Measurements from ENCODE around the gene ADGRG6. TPM values are rescaled to one million over a fixed set of nuclear protein-coding genes. Genes with fewer than 3 reads are reported as not detected.

The ADGRG6 gene
- total and polyA plus RNA-seq, 3 donors from 2014 or later: 5.1 to 10.6 (median 7.2) TPM

- DNase-seq: no peak
- no peak for TF ChIP-seq POLR2A (IDR thresholded peaks at IDR 0.05)
- no peak for TF ChIP-seq CTCF (IDR thresholded peaks at IDR 0.05)
- intact Hi-C loops (cut with DNase I; ENCODE audit: low total_unique reads): no loop called here
- Histone ChIP-seq H3K4me3 (no peak overlapping the region), H3K36me3 (ENCODE audit: low read depth, missing control alignments) (no peaks in the 10 kb centered on the region), H3K27ac (no peak overlapping the region), H3K4me1 (no peaks in the 10 kb centered on the region), H3K27me3 (no peaks in the 10 kb centered on the region), H3K9me3 (no peaks in the 10 kb centered on the region)
- whole genome bisulfite sequencing, 2 donors: 70 to 91% methylated on average over 1 of the region's 1 CpG
Observed at GRCh38 chr6:142318714-142319113, 16.9 kb downstream of the ADGRG6 start.

- intact Hi-C loops (cut with DNase I; ENCODE audit: low total_unique reads): no loop called here
- no peak overlapping the region for H3K4me3 ChIP-seq
- TF ChIP-seq POLR2A (IDR thresholded peaks at IDR 0.05) (no peak), CTCF (IDR thresholded peaks at IDR 0.05) (no peak)
- WGBS, 2 donors: 40 to 56% methylated on average over 3 of the region's 3 CpGs
- H3K9me3 ChIP-seq: no peaks in the 10 kb centered on the region
- no peaks in the 10 kb centered on the region for H3K36me3 ChIP-seq (ENCODE audit: low read depth, missing control alignments)
- H3K4me1 ChIP-seq: no peaks in the 10 kb centered on the region
- no peak for DNase-seq
- no peak overlapping the region for H3K27ac ChIP-seq
- H3K27me3 ChIP-seq: no peaks in the 10 kb centered on the region
Observed at GRCh38 chr6:142320366-142320765, 18.6 kb downstream of the ADGRG6 start.

GRCh38 chr6:142321451-142321850, 19.6 kb downstream of the ADGRG6 start:
- 67 to 68% methylated on average over 3 of the region's 3 CpGs for WGBS, 2 donors
- no peak overlapping the region for H3K27ac ChIP-seq
- intact Hi-C loops (cut with DNase I; ENCODE audit: low total_unique reads): no loop called here
- H3K36me3 ChIP-seq (ENCODE audit: low read depth, missing control alignments): no peaks in the 10 kb centered on the region
- no peaks in the 10 kb centered on the region for H3K4me1 ChIP-seq
- H3K4me3 ChIP-seq: no peak overlapping the region
- TF ChIP-seq POLR2A (IDR thresholded peaks at IDR 0.05) (no peak), CTCF (IDR thresholded peaks at IDR 0.05) (no peak)
- no peak for DNase-seq
- H3K9me3 ChIP-seq: no peaks in the 10 kb centered on the region
- no peaks in the 10 kb centered on the region for H3K27me3 ChIP-seq

GRCh38 chr6:142322066-142322465, 20.3 kb downstream of the ADGRG6 start:
- H3K9me3 ChIP-seq: no peaks in the 10 kb centered on the region
- DNase-seq: no peak
- TF ChIP-seq CTCF (IDR thresholded peaks at IDR 0.05) (no peak), POLR2A (IDR thresholded peaks at IDR 0.05) (no peak)
- no peaks in the 10 kb centered on the region for H3K36me3 ChIP-seq (ENCODE audit: low read depth, missing control alignments)
- no peaks in the 10 kb centered on the region for H3K4me1 ChIP-seq
- H3K27me3 ChIP-seq: no peaks in the 10 kb centered on the region
- WGBS, 2 donors: 91 to 95% methylated on average over 5 of the region's 5 CpGs
- no peak overlapping the region for H3K4me3 ChIP-seq
- H3K27ac ChIP-seq: no peak overlapping the region
- intact Hi-C loops (cut with DNase I; ENCODE audit: low total_unique reads): no loop called here

- H3K27me3 ChIP-seq: no peaks in the 10 kb centered on the region
- no peaks in the 10 kb centered on the region for H3K36me3 ChIP-seq (ENCODE audit: low read depth, missing control alignments)
- TF ChIP-seq POLR2A (IDR thresholded peaks at IDR 0.05): no peak
- no peak for TF ChIP-seq CTCF (IDR thresholded peaks at IDR 0.05)
- no peak overlapping the region for H3K27ac ChIP-seq
- no peak overlapping the region for H3K4me3 ChIP-seq
- no peak for DNase-seq
- no peaks in the 10 kb centered on the region for H3K4me1 ChIP-seq
- intact Hi-C loops (cut with DNase I; ENCODE audit: low total_unique reads): no loop called here
- no peaks in the 10 kb centered on the region for H3K9me3 ChIP-seq
Observed at GRCh38 chr6:142322504-142323198, 20.8 kb downstream of the ADGRG6 start.
